NCI-H2227 (cell line): Measurements from ENCODE around the gene PPP1R16B.

Source experiments
- DNase-seq: peaks from one replicate; lab custom pipeline; 2025; ENCODE audit not compliant: unreplicated experiment; lab: John Stamatoyannopoulos, UW

Gene PPP1R16B

DNA sequence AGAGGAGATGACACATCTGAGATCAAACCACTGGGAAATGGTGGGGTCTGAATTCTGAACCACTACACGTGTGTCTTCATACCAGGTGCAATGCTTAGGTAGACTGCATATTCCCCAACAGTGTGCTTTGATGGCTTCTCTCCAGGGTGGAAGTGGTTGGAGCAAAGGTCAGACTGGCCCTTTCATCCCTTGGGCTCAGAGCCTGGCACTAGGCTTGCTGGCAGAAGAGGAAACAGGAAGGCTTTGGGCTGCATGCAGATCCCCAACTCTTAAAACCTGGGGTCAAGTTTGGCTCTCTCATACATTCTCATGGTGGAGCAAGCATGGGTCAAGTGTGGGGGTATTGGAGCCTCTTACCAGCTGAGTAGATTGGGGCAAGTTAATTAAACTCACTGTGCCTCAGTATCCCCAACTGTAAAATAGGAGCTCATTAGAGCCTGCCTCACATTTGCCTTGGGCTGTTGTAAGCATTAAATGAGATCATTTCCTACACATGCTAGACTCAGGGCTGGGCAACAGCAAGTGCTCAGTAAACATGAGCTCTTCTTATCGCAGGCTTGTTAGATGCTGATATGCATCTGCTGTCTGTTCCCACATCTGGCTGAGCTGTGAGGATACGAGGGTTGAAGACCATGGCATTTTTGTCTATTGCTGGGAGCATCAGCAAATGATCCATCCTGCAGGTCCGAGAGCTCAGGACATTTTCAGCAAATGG, 69.1 kb downstream of the PPP1R16B start:
- no peak for DNase-seq

DNA sequence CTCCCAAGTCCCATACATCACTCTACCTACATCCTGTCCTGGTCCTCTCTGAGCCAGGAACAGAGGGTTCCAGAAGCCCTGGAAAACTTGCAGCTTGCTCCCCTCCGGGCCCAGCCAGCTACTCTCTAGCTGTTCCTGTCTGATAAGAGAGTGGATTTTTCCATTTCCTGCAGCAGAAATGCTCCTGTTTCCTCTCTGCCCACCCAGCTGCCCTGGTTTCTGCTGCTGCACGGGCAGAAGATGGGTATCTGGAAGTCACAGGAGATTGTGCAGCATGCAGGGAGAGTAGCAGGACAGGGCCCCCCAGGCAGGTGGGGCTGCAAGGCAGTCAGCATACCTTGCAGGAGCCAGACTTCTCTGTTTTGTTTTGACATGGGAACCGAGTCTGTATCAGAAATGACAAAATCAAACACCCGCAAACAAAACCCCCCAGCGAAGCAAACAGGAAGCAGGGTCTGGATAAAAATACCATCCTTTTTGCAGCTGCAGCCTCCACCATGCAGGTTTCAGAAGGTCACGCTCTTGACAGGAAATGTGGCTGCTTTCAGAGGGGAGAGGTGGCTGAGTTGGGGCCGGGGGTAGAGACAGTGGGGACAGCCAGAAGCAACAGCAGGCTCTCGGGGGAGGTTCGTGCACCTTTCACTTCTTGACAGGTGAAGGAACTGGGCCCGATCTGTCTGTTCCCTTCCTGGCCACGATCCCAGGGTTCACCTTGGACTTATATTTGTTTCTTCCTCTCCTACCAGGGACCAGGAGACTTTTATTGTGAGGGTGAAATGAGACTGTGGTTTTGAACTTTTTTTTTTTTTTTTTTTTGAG, 69.9 kb downstream of the PPP1R16B start:
- DNase-seq, result no peak

DNA sequence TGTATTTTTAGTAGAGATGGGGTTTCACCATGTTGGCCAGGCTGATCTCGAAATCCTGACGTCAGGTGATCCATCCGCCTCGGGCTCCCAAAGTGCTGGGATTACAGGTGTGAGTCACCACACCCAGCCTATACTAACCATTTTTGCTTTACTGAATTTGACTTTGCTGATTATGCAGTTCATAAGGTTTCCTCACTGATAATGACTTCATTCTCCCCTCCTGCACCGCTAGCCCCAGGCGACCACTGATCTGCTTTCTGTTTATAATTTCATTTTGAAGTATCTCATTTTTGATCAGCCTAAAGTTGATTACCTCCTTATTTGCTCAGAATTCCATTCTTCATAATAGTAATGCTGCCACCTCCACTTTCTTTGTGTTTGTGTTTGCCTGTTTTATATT, 72.0 kb downstream of the PPP1R16B start:
- no peak for DNase-seq

DNA sequence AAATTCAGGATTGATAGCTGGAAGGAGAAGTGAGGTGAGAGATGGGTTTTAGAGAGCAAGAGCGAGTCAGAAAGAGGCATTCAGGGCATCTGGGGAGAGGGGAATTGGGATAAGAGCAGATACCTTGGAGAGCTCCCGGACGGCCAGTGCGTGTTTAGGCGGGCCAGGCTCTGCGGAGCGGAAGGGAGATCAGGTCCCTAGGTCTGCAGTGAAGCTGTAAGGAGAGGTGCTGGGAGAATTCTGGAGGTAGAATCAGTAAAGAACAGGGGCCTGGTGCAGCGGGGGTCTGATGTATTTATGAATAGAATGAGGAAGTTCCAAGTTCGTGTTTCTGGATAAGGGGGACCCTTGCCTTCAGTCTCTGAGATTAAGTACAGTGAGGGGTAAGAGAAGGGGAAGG, 73.4 kb downstream of the PPP1R16B start:
- no peak for DNase-seq

GRCh38 chr20:38880952-38881735, 75.6 kb downstream of the PPP1R16B start:
- DNase-seq, result no peak

DNA sequence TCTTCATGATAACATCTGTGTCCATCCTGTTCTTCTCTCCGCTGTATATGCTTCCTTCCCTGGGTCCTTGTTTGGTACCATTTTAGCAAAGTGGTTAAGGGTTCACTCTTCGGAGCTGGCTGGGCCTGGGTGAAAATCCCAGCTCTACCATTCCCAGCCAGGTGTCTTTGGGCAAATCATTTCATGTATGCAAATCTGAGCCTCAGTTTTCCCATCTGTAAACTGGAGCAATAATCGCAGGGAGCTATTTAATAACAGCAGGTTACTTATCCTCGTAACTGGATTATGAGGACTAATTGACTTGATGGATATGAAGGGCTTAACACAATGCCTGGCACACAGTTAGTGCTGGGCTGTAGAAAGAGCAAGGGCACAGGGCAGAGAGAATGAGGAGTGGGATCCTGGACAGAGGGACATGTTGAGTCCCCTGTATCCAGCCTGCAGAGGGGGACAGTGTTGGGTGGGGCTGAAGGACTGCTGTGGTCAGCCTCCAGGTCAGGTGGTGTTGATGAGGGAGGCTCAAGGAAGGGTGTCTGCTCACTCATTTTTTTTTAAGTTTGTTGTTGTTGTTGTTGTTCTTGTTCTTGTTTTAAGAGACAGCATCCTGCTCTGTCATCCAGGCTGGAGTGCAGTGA, 76.4 kb downstream of the PPP1R16B start:
- no peak for DNase-seq

- no peak for DNase-seq
Observed at GRCh38 chr20:38882600-38882999, 77.1 kb downstream of the PPP1R16B start.

- peak; percentile 50 for DNase-seq
Observed at GRCh38 chr20:38883081-38883980, 77.8 kb downstream of the PPP1R16B start.

DNA sequence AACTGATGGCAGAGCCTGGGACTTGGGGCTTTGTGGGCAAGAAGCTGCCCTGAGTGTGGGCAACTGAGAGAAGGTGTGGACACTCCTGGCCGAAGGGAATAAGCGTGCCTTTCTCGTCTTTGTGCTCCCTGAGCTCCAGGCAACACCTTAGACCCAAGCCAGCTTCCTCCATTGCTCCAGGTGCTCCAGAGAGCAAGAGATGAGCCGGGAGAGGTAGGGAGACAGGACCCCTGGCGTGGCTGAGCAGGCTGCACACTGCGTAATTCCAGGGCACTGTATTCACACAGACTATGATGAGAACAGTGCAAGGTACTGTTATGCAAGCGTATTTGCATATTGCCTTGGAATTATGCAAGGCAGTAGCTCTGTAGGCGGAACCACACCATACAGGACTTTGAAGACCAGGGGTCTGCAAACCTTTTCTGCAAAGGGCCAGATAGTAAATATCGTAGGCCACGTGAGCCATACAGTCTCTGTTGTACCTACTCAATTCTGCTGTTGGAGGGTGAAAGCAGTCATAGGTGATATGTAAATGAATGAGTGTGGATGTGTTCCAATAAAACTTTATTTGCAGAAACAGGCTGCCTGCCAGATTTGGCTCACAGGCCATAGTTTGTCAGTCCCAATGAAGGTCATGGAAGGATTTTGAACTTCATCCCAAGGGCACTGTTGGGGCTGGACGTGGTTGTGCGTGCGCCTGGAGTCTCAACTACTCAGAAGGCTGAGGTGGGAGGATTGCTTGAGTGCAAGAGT, 78.7 kb downstream of the PPP1R16B start:
- no peak for DNase-seq

DNA sequence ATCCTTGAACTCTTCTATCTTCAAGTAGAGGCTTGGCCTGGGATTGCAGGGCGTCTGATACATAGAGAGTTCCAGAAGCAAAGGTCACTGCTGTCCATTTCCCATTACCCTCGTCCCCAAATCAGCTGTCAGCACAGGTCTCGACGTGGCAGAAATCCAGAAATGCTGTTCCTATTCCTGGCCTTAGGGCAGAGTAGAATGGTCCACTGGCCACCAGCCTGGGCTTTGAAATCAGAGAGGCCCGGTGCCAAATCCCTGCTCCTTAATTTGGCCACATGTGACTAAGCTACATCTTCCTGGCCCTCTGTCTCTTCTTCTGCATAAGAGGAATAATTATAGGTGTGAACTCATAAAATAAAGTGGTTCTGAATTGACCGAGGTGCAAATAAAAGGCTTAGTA, 79.9 kb downstream of the PPP1R16B start:
- no peak for DNase-seq

DNA sequence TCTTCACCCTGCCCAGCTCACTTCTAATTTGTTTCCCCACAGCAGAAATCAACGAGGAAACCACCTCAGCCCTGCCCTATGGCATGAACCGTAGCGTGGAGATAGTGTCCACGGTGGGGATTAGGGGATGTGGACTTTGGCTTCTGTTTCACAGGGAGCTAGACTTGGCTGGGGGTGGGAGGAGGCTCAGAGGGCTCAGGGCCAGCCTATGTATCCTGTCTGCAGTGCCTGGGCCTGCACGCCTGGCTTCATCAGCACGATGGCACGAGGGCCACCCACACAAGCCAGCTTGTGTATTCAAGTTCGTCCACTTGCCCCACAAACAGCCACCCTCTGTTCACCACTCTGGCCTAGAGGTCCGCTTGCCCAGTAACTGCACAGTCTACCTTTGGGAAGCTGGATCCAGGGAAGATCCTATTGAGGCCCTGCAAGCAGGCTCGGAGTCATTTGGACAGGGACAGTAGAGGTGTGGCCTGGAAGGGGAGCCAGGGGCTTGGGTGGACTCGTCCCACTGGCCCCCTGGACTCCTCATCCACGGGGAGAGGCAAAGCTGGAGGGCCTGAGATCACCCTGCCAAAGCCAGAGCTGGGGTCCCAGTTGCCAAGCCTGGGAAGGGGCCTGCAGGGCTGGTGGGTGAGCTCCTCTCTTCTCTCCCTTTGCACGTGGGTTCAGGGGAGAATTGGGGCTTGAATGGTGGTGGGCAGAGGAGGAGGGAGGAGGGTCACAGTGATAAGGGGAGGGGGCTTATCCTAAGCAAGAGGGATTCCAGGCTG, 82.7 kb downstream of the PPP1R16B start:
- no peak for DNase-seq

DNA sequence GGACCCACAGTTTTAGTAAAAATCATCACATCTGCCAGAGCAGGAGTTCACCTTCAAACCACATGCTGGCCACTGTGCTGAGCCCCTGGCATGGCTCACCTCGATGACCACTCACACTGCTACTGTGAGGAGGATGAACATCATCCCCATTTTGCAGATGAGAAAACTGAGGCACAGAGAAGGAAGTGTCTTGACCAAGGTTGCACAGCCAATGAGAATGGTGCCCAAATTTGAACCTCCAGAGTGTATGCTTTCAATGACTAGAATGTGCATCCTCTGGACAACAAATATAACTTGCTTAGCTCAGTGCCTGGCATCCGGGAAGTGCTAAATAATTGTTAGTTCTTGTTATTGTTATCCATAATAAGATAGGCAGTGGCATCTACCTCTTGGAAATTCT, 83.6 kb downstream of the PPP1R16B start:
- no peak for DNase-seq

GRCh38 chr20:38889792-38890496, 84.4 kb downstream of the PPP1R16B start:
- no peak for DNase-seq

DNA sequence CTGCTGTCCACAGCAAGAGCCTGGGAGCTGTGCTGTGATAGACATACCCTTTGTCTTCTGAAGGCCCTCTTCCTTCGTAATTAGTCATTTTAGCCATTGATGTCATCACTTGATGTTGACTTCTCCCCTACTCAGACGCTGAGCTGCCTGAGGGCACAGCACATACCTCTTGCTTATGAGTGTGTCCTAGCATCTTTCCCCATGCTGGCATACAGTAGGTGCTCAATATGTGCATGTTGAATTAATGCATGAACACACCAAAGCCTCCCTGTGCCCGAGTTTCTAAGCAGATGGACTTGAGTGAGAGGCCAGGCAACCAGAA, 85.0 kb downstream of the PPP1R16B start:
- DNase-seq, result no peak

DNA sequence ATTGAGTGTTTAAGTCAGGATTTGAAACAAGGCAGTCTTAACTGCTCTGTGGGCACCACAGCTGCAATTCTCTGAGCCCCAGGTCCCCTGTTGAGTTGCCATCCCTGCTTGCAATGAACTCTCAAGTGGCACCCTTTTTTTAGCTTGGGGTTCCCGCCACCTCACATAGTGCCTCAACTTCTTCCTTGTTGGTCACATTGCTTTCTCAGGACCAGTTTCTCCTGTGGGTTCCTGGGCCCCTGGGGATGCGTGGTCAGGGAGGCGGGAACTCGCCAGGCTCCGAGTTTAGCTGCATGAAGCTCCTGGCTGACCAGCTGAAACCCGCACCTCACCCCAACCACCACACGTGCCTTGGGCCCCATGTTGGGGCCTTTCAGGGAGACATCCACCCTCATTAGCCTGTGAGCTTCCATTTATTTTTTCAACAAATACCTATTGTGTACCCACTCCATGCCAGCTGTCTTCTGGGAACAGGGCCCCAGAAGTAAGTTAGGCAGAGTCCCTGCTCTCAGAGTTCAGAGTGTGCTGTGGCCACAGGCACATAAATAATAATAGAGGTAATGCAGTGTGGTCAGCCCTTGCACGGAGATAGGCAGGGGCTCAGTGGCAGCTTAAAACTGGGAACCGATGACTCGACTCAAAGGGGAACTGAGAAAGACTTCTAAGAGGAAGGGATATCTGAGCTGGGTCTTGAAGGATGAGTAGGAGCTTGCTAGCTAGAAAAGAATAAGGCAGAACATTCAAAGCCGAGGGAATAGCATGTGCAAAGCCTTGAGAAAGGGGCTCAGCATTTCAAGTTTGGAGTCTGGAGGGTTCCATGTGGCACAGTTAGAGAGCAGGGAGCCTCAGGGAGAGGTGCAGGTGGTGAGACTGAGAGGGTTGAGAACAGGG, 86.8 kb downstream of the PPP1R16B start:
- DNase-seq, result no peak

DNA sequence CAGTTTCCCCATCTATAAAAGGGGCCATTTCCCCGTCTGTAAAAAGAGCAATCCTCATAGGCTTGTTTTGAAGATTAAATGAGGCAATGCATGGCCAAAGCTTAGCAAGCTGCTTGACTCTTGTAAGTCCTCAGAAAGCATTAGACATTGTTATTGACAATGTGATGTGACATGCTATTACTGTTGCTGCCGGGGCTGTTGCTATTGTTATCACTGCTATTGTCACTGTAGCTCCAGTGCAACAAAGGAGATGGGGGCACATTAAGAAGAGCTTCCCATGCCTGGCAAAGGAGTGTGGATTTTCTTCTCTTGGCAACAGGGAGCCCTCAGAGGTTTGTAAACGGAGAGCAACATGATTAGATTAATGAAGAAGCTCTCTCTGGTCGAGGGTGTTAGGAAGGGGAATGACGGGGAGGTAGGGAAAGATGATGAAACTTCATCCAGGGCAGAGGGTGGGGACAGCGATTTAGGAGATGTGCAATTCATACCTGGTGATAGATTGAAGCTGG, 87.6 kb downstream of the PPP1R16B start:
- DNase-seq, result no peak

- peak; percentile 84 for DNase-seq
Observed at GRCh38 chr20:38893565-38894090, 88.1 kb downstream of the PPP1R16B start.
